Ectodermal cell (in vitro differentiated cells): ENCODE results near the gene PSAT1.

ENCODE experiments used
- H3K27ac ChIP-seq: 2 replicates; pipeline ENCODE4 v1.7.0; 2013; ENCODE audit warnings: mild to moderate bottlenecking, low read depth, low read length; ENCODE audit not compliant: insufficient read depth, poor library complexity, severe bottlenecking
- H3K27me3 ChIP-seq: 2 replicates; pipeline ENCODE4 v1.7.0; 2013; ENCODE audit warnings: mild to moderate bottlenecking, low read length; ENCODE audit not compliant: insufficient read depth, control insufficient read depth, poor library complexity, severe bottlenecking
- H3K36me3 ChIP-seq: one replicate; pipeline ENCODE4 v1.7.0; 2013; ENCODE audit warnings: low read length; ENCODE audit not compliant: control insufficient read depth, insufficient read depth
- H3K4me1 ChIP-seq: one replicate; pipeline ENCODE4 v1.7.0; 2013; ENCODE audit warnings: low read length; ENCODE audit not compliant: control insufficient read depth, insufficient read depth
- H3K4me3 ChIP-seq: 2 replicates; pipeline ENCODE4 v1.7.0; 2013; ENCODE audit warnings: low read depth, low read length, control low read depth; ENCODE audit not compliant: insufficient read depth
- H3K9me3 ChIP-seq: 2 replicates; pipeline ENCODE4 v1.7.0; 2013; ENCODE audit warnings: mild to moderate bottlenecking, low read length, moderate library complexity; ENCODE audit not compliant: control insufficient read depth
- WGBS, 2 experiments: methylation state at CpG; one replicate each; pipeline ENCODE4 v1.1.7; 2013; ENCODE audit warnings: missing lambda C conversion rate in 2 of 2; 5-methylcytosine and 5-hydroxymethylcytosine counted together

Gene PSAT1

DNA sequence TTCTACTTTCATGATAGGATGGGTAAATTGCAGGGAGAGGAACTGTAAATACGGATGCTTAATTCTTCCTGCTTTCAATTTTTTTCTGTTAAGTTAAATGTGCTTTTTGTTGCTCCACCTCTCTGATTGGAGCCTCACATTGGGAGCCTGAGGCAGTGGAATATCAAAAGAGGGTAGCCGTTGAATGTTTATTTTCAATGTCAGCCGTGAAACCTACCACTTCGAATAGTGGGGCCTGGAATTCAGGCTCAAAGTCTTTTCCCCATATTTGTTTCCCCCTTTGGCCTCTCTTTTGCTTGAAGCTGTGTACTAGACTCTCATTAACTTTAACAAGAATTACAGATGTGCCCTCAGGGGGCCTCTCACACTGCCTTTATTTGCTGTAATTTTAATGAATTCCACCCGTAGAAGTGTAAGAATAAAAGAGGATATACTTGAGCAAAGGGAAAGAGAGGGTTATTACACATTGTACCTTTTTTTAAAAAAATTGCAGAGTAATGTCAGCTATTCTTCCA is 29.0 kb downstream of the PSAT1 start:
- Histone ChIP-seq H3K9me3 (no peaks in the 10 kb centered on the region), H3K4me1 (no peaks in the 10 kb centered on the region), H3K27me3 (no peaks in the 10 kb centered on the region), H3K36me3 (peaks cover 59% of the 10 kb centered on the region), H3K27ac (no peak overlapping the region), H3K4me3 (no peak overlapping the region)
- 93 to 98% methylated on average over 4 to 5 of the region's 5 CpGs for WGBS, 2 experiments

DNA sequence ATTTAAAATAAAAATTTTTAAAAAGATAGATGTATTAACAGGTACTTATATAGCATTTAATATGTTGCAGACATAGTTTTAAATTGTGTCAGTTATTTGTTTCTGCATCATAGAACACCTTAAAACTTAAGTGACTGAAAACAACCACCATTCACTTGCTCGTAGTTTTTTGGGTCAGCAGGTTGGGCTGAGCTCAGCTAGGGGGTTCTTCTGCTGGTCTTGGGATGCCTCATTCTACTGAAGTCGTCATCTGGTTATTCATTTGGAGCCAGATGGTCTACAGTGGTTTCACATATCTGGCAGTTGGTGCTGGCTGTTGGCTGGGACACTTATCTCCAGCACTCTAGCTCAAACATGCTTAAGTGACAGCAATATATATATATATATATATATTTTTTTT is 29.6 kb downstream of the PSAT1 start:
- Histone ChIP-seq H3K36me3 (peaks cover 58% of the 10 kb centered on the region), H3K4me1 (no peaks in the 10 kb centered on the region), H3K4me3 (no peak overlapping the region), H3K27me3 (no peaks in the 10 kb centered on the region), H3K9me3 (no peaks in the 10 kb centered on the region), H3K27ac (no peak overlapping the region)
- 92 to 100% methylated on average over 2 of the region's 2 CpGs for WGBS, 2 experiments

DNA sequence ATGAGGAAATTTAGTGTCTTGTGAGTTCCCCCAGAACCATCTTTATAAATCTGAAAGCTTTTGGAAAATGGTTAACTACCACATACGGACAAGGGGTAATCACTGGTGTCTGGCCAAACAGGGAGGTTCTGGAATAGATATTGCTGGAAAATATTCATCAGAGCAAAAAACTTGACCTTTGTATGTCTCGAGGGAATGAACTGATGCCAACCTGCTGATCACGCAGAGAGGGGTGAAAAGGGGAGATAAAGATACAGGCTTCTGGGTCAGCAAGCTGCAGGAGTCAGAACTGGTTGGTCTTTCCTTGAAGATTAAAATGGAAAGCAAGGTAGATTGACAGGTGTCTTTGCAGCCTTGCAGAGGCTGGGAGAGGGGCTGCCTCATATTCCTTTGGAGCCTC is 35.5 kb downstream of the PSAT1 start:
- peaks cover 38% of the 10 kb centered on the region for H3K36me3 ChIP-seq
- no peaks in the 10 kb centered on the region for H3K4me1 ChIP-seq
- peaks cover 2% of the 10 kb centered on the region for H3K9me3 ChIP-seq
- H3K4me3 ChIP-seq: no peak overlapping the region
- H3K27ac ChIP-seq: no peak overlapping the region
- WGBS, 2 experiments: 96 to 99% methylated on average over 3 of the region's 3 CpGs
- H3K27me3 ChIP-seq: no peaks in the 10 kb centered on the region

DNA sequence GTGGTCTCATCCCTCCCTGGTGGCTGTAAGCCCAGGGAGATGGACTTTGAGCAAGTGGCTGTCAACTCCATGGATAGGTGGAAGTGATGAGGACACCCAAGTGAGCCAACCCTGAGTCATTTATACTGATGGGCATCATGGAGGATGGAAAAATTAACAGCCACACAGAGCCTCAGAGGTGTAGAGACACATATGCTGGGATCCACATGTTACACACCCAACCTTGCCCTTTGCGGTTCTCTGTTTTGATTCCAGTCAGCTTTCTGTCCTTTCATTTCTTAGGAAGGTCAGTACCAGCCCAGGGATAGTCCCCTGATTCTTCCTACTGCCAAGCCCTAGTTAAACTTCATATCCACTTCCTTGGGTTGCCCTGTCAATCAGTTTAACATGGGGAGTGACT is 51.9 kb downstream of the PSAT1 start:
- Histone ChIP-seq H3K4me3 (no peak overlapping the region), H3K27me3 (no peaks in the 10 kb centered on the region), H3K36me3 (no peaks in the 10 kb centered on the region), H3K9me3 (no peaks in the 10 kb centered on the region), H3K4me1 (no peaks in the 10 kb centered on the region), H3K27ac (no peak overlapping the region)
- 91 to 96% methylated on average over 1 of the region's 1 CpG for WGBS, 2 experiments

DNA sequence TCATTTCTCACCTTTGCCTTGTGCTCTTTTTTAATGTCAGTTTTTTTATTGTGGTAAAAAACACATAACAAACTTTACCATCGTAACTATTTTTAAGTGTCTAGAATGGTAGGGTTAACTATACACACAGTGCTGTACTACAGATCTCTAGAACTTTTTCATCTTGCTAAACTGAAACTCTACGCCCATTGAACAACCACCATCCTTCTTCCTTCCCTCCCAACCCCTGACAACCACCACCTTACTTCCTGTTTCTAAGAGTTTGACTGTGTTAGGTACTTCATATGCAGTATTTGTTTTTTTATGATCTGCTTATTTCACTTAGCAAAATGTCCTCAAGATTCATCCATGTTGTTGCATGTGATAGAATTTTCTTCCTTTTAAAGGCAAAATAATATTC is 54.9 kb downstream of the PSAT1 start:
- H3K4me3 ChIP-seq: no peak overlapping the region
- H3K27me3 ChIP-seq: no peaks in the 10 kb centered on the region
- H3K27ac ChIP-seq: no peak overlapping the region
- H3K4me1 ChIP-seq: no peaks in the 10 kb centered on the region
- H3K36me3 ChIP-seq: no peaks in the 10 kb centered on the region
- H3K9me3 ChIP-seq: no peaks in the 10 kb centered on the region
- WGBS, 2 experiments: 96 to 100% methylated on average over 1 to 2 of the region's 2 CpGs

DNA sequence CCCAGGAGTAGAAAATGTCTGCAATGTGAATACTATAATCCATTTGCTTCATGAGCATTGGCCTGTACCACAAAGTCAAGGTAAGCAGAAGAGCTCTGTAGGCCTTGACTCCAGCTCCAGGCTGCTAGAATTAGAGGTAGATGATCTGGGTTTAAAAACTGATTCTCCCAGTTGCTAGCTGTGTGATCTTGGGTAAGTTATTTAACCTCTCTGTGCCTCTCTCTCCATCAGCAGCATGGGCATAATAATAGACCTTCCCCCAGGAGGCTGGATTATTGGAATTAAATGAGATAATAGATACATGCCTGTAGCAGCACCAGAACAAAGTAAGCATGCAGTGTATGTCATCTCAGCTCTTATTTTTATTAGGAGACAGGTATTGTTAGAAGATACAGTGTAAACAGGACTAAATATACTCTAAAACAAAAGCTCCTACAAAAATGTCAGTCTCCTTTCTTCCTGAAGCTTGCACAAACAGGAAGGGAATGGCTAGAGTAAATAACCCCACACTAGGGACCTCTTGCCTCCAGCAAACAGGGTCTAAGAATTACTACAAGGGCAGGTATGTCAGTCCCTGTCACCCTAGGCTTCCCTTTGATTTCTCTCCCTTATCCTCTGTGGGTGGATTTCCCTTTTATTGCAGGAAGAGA is 57.5 kb downstream of the PSAT1 start:
- H3K4me3 ChIP-seq: no peak overlapping the region
- no peaks in the 10 kb centered on the region for H3K27me3 ChIP-seq
- H3K4me1 ChIP-seq: no peaks in the 10 kb centered on the region
- H3K36me3 ChIP-seq: no peaks in the 10 kb centered on the region
- no peaks in the 10 kb centered on the region for H3K9me3 ChIP-seq
- no peak overlapping the region for H3K27ac ChIP-seq

DNA sequence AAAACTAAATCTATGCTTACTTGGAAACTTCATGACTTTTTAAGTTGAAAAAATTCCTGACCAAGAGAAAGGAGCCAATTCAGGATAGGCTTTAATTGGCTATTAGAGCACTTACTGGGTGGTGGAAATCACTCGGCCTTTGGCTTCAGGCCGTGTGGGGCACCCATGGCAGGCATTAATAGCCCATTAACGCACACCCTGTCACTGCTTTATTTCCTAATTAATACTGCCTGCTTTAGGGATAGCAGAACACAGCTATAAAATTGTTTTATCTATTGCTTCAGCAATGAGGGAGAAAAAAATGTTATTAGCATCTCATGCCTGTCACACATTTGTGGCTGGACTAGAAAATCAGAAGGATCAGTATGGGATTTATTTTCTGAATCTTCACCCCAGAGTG is 58.1 kb downstream of the PSAT1 start:
- Histone ChIP-seq H3K4me1 (no peaks in the 10 kb centered on the region), H3K4me3 (no peak overlapping the region), H3K36me3 (no peaks in the 10 kb centered on the region), H3K27ac (no peak overlapping the region), H3K27me3 (no peaks in the 10 kb centered on the region), H3K9me3 (no peaks in the 10 kb centered on the region)
- WGBS, 2 experiments: 88 to 89% methylated on average over 3 of the region's 3 CpGs

DNA sequence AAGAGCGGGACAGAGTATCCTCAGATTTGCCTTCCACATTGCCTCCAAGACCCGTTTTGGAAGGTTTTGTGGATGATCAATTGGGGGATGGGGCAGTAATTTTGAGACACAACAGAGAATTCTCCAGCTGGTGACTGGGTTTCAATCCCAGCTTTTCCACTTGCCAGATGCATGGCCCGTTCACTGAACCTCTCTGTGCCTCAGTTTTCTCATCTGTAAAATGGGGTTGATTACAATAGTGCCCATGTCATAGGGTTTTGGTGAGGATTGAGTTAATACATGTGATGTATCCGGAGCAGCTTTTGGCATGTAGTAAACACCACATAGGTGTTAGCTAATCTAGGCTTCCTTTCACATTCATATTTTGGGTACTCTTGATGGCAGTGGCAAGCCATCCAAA is 59.7 kb downstream of the PSAT1 start:
- H3K27me3 ChIP-seq: no peaks in the 10 kb centered on the region
- H3K36me3 ChIP-seq: no peaks in the 10 kb centered on the region
- H3K4me3 ChIP-seq: no peak overlapping the region
- 94 to 95% methylated on average over 4 of the region's 4 CpGs for WGBS, 2 experiments
- no peaks in the 10 kb centered on the region for H3K4me1 ChIP-seq
- no peak overlapping the region for H3K27ac ChIP-seq
- no peaks in the 10 kb centered on the region for H3K9me3 ChIP-seq

DNA sequence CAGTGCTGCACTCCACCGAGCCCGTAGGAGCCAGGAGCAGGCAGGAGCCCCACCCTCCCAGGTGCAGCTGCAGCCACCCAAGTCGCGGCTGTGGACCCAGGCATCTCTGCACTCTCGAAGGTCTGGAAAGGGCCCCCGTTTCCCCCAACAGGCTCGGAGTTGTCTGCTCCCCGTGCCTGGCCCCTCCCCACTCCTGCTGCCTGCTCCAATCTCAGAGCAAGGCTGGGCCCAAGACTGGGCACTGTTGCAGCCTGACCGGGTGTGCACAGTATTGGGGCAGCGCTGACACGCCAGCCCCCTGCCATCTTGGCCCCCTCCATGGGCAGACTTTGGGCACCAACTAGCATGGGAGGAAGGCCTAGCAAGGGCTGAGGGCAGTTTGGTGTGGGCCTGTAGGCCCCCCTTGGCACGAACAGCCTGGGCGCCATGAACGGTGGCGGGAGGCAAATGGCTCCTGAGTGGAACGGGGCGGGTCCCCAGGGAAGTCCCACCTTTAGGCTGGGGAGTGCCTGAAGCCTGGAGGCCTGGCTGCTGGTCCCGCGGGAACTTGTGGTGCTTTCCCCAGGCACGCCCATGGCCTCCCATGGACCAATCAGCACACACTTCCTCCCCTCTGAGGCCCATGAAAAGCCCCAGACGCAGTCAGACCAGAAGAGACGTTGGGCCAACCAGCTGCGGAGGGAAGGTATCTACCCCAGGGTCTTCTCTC is 60.4 kb downstream of the PSAT1 start:
- 94 to 95% methylated on average over 23 of the region's 23 CpGs for WGBS, 2 experiments
- Histone ChIP-seq H3K27me3 (no peaks in the 10 kb centered on the region), H3K4me3 (no peak overlapping the region), H3K27ac (no peak overlapping the region), H3K9me3 (no peaks in the 10 kb centered on the region), H3K4me1 (no peaks in the 10 kb centered on the region), H3K36me3 (no peaks in the 10 kb centered on the region)

DNA sequence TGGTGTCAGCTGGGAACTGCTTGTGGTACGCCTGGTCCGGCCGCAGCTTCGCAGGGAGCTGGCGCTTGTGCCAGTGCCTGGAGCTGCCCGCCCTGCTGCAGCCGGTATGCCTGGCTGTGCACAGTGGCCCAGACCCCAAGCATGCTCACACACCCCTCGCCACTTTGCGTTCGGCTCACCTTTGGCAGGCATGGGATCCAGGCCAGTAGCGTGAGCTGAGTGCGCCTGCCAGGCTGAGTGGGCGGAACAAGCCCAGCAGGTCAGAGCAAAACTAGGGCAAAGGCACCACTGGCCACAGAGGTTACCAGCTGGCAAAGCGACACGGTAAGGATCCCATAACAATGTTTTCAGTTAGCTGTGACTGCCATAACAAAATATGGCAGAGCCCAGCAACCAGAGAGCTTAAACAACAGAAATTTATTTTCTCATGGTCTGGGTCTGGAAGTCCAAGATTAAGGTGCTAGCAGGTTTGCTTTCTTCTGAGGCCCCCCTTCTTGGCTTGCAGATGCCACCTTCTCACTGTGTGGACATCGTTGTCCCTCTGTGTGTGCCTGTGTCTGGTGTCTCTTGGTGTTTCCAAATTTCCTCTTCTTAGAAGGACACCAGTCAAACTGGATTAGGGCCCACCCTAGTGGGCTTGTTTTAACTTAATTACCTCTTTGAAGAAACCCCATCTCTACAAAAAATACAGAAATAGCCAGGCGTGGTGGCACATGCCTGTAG is 61.6 kb downstream of the PSAT1 start:
- 94 to 95% methylated on average over 17 of the region's 17 CpGs for WGBS, 2 experiments
- no peak overlapping the region for H3K4me3 ChIP-seq
- no peaks in the 10 kb centered on the region for H3K4me1 ChIP-seq
- H3K27ac ChIP-seq: no peak overlapping the region
- H3K27me3 ChIP-seq: no peaks in the 10 kb centered on the region
- H3K9me3 ChIP-seq: no peaks in the 10 kb centered on the region
- no peaks in the 10 kb centered on the region for H3K36me3 ChIP-seq
